Upper lobe of left lung (tissue), 6 donors: ENCODE measurements around the gene KRTAP20-1. TPM values are rescaled to one million over a fixed set of nuclear protein-coding genes. Genes with fewer than 3 reads are reported as not detected.
A peak's percentile ranks its signal among the peaks of the same experiment; 100 is the strongest.

Experiments
- ATAC-seq, 2 donors: fragments of 200-7000 bp; cut with Tn5 transposase; one replicate each; pipeline ENCODE4 v1.9.1; 2022; ENCODE audit warnings: mild to moderate bottlenecking in 2 of 2, moderate library complexity in 2 of 2; ENCODE audit not compliant: low FRiP score in 2 of 2
- DNase-seq, 2 donors: peaks; one replicate each; pipeline ENCODE4 v3.0.0-alpha.2; 2019 to 2020
- H3K27ac ChIP-seq, 4 donors: fragments of 200-600 bp; sonication (generic); one replicate each; pipeline ENCODE4 v1.5.1; 2016 to 2019
- H3K27me3 ChIP-seq, 4 donors: fragments of 200-600 bp; sonication (generic); one replicate each; pipeline ENCODE4 v1.5.1; 2017 to 2019
- H3K36me3 ChIP-seq, 4 donors: fragments of 200-600 bp; sonication (generic); one replicate each; pipeline ENCODE4 v1.5.1; 2016 to 2019
- H3K4me1 ChIP-seq, 4 donors: fragments of 200-600 bp; sonication (generic); one replicate each; pipeline ENCODE4 v1.5.1; 2018 to 2019
- H3K4me3 ChIP-seq, 4 donors: fragments of 200-600 bp; sonication (generic); one replicate each; pipeline ENCODE4 v1.5.1; 2017 to 2019; ENCODE audit warnings: mild to moderate bottlenecking in 2 of 4, moderate library complexity in 1 of 4
- H3K9me3 ChIP-seq, 4 donors: fragments of 200-600 bp; sonication (generic); one replicate each; pipeline ENCODE4 v1.5.1; 2018 to 2019
- CTCF ChIP-seq, 6 experiments: fragments of 450-650 bp in 4 of 6; fragments of 200-600 bp in 2 of 6; sonication (generic) in 2 of 6; IDR thresholded peaks; one replicate each; pipeline ENCODE4 v1.5.1; 2016 to 2019; ENCODE audit warnings: antibody characterized with exemption in 6 of 6
- EP300 ChIP-seq, 4 donors: sonication (generic); formaldehyde crosslinking; IDR thresholded peaks; one replicate each; pipeline ENCODE4 v1.5.1; 2017; ENCODE audit warnings: antibody characterized with exemption in 4 of 4, control low read depth in 2 of 4
- POLR2A ChIP-seq, 4 donors: fragments of 450-650 bp; IDR thresholded peaks; one replicate each; pipeline ENCODE4 v1.5.1; 2016 to 2017; ENCODE audit warnings: antibody characterized with exemption in 4 of 4, mild to moderate bottlenecking in 2 of 4
- POLR2AphosphoS5 ChIP-seq, 2 donors: sonication (generic); formaldehyde crosslinking; IDR thresholded peaks; one replicate each; pipeline ENCODE4 v1.5.1; 2017; ENCODE audit warnings: antibody characterized with exemption in 2 of 2
- WGBS, 2 donors: methylation state at CpG; one replicate each; pipeline ENCODE4 v1.1.5; 2017 to 2018; 5-methylcytosine and 5-hydroxymethylcytosine counted together
- total RNA-seq, 6 donors: library from RNA; depleted of rRNA in 4 of 6; stranded (reverse); fragments of >200 nt in 4 of 6; gene quantifications; one replicate each; pipeline versions ENCODE4 v1.1.0 to v1.2.1, GENCODE V29; 2016 to 2021
- donor health status: DM: no; HTN: no; CAD: no; lungs with moderate emphysema.
- donor health status: DM: no; HTN: yes; CAD: no; lungs with severe emphysema.

KRTAP20-1 gene
- total RNA-seq, 6 donors from 2014 or later = not detected

- no peak for DNase-seq
- WGBS, 2 donors = 82 to 86% methylated on average over 1 of the region's 1 CpG
- H3K36me3 ChIP-seq = no peaks in the 10 kb centered on the region
Measured at GRCh38 chr21:30582870-30583269, 33.4 kb upstream of the KRTAP20-1 start.

GRCh38 chr21:30590297-30590696 lies 25.9 kb upstream of the KRTAP20-1 start, which contains the start of gene KRTAP22-2:
Gene KRTAP22-2 (minus strand): TSS chr21:30590397.
- TF ChIP-seq POLR2AphosphoS5 (IDR thresholded peaks at IDR 0.05) (no peak), EP300 (IDR thresholded peaks at IDR 0.05) (no peak), CTCF (IDR thresholded peaks at IDR 0.05) (no peak), POLR2A (IDR thresholded peaks at IDR 0.05) (no peak)
- no peaks in the 10 kb centered on the region for H3K27me3 ChIP-seq
- ATAC-seq (no peak), DNase-seq (no peak)
- H3K4me3 ChIP-seq = no peak within 1 kb of the TSS
- no peaks in the 10 kb centered on the region for H3K9me3 ChIP-seq
- H3K27ac ChIP-seq = no peak within 1 kb of the TSS
- no peaks in the 10 kb centered on the region for H3K4me1 ChIP-seq
- H3K36me3 ChIP-seq = no peaks in the 10 kb centered on the region

More at GRCh38 chr21:30582870-30583269, 33.4 kb upstream of the KRTAP20-1 start:
- H3K27ac ChIP-seq = no peak overlapping the region
- no peaks in the 10 kb centered on the region for H3K4me1 ChIP-seq
- no peak for ATAC-seq
- no peaks in the 10 kb centered on the region for H3K9me3 ChIP-seq
- no peak for TF ChIP-seq POLR2AphosphoS5 (IDR thresholded peaks at IDR 0.05)
- no peak for TF ChIP-seq EP300 (IDR thresholded peaks at IDR 0.05)
- no peak for TF ChIP-seq CTCF (IDR thresholded peaks at IDR 0.05)
- no peak for TF ChIP-seq POLR2A (IDR thresholded peaks at IDR 0.05)
- no peaks in the 10 kb centered on the region for H3K27me3 ChIP-seq
- H3K4me3 ChIP-seq = no peak overlapping the region

DNA sequence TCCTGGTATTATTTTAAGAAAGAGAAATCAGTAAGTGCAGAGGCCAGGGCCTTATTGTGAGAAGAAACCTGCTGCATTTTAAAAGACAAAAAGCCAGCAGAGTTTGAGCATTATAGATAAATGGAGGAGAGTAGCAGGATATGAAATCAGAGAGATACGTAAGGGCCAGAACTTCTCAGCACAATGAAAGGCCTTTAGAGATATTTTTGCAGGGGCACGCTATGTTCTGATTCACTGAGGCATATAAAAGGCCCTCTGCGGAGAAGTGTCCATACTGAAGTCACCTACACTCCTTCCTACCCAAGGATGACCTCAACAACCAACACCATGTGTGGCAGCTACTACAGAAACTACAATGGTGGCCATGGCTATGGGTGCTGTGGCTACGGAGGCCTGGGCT lies 24.1 kb upstream of the KRTAP20-1 start, which contains the start of gene KRTAP6-3:
Gene KRTAP6-3 (plus strand): TSS at position 301 of the 400 bp plus-strand sequence. CDS start 6 bp downstream, at position 307.
- DNase-seq (no peak), ATAC-seq (peak; percentile 12 to 37)
- H3K9me3 ChIP-seq = no peaks in the 10 kb centered on the region
- H3K4me1 ChIP-seq = no peaks in the 10 kb centered on the region
- TF ChIP-seq EP300 (IDR thresholded peaks at IDR 0.05) (no peak), POLR2AphosphoS5 (IDR thresholded peaks at IDR 0.05) (no peak), POLR2A (IDR thresholded peaks at IDR 0.05) (no peak), CTCF (IDR thresholded peaks at IDR 0.05) (no peak)
- no peaks in the 10 kb centered on the region for H3K36me3 ChIP-seq
- H3K4me3 ChIP-seq = no peak within 1 kb of the TSS
- no peaks in the 10 kb centered on the region for H3K27me3 ChIP-seq
- 92 to 93% methylated on average over 3 to 4 of the region's 4 CpGs for WGBS, 2 donors
- H3K27ac ChIP-seq = no peak within 1 kb of the TSS

DNA sequence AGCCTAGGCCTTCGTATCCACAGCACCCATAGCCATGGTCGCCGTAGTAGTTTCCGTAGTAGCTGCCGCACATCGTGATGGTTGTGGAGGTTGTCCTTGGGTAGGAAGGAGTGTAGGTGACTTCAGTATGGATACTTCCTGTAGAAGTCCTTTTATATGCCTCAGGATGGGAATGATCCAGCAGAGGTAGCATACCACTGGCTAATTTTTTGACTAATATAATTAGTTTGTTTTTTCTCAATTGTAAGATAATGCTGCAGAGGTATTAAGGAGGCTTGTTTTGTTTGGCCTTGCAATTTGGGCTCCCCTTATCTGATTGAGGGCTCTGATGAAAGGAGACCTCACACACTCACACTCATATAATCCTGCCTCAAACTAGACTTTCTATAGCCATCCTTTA lies 17.4 kb upstream of the KRTAP20-1 start, which contains the start of gene KRTAP6-2:
Gene KRTAP6-2 (minus strand): TSS at position 101 of the 400 bp plus-strand sequence. CDS start 28 bp downstream, at position 73.
- Histone ChIP-seq H3K36me3 (no peaks in the 10 kb centered on the region), H3K4me3 (no peak within 1 kb of the TSS), H3K4me1 (no peaks in the 10 kb centered on the region), H3K27me3 (no peaks in the 10 kb centered on the region), H3K9me3 (no peaks in the 10 kb centered on the region), H3K27ac (no peak within 1 kb of the TSS)
- 94% methylated on average over 5 to 6 of the region's 6 CpGs for WGBS, 2 donors
- no peak for ATAC-seq
- no peak for DNase-seq
- TF ChIP-seq POLR2AphosphoS5 (IDR thresholded peaks at IDR 0.05) (no peak), POLR2A (IDR thresholded peaks at IDR 0.05) (no peak), CTCF (IDR thresholded peaks at IDR 0.05) (no peak), EP300 (IDR thresholded peaks at IDR 0.05) (no peak)

DNA sequence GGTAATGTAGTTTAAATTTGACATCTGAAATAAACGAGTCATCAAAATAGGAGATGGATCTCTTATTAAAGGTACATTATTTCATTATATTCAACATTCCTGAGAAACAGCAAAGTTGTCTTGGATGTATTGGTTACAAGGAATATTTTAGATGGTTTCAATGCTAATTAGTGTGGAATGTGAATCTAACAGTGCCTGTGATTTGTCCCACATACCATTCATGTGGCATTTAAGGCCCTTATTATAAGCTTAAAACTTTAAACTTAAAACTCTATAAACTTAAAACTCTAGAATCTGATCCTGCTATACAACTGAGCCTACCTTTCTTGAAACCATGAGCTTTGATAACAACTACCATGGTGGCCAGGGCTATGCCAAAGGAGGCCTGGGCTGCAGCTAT lies 15.4 kb upstream of the KRTAP20-1 start, which contains the start of gene KRTAP22-1:
Gene KRTAP22-1 (plus strand): TSS at position 301 of the 400 bp plus-strand sequence.
- H3K27me3 ChIP-seq = no peaks in the 10 kb centered on the region
- no peaks in the 10 kb centered on the region for H3K9me3 ChIP-seq
- no peak within 1 kb of the TSS for H3K27ac ChIP-seq
- H3K4me3 ChIP-seq = no peak within 1 kb of the TSS
- ATAC-seq = no peak
- DNase-seq = no peak
- 0 to 95% methylated on average over 1 of the region's 1 CpG for WGBS, 2 donors
- no peaks in the 10 kb centered on the region for H3K4me1 ChIP-seq
- no peaks in the 10 kb centered on the region for H3K36me3 ChIP-seq
- TF ChIP-seq EP300 (IDR thresholded peaks at IDR 0.05) (no peak), POLR2AphosphoS5 (IDR thresholded peaks at IDR 0.05) (no peak), POLR2A (IDR thresholded peaks at IDR 0.05) (no peak), CTCF (IDR thresholded peaks at IDR 0.05) (no peak)
